Stimulated activated CD4-positive, alpha-beta T cell treated with anti-CD3 and anti-CD28 coated beads, Interleukin-15, amount 100 ng/mL, for 1 hour (primary cell): ENCODE data around the gene TREML1.
"Not testable (repeated sequence)": the region's sequence is repeated elsewhere in the genome, so short reads cannot be mapped to it uniquely, and the experiment has no call there.

Source experiments
- DNase-seq, 2 donors: peaks; one replicate each; pipeline ENCODE4 v3.0.0-alpha.2; 2020; ENCODE audit warnings: low read depth in 1 of 2, low spot score in 1 of 2

TREML1 gene, protein sequence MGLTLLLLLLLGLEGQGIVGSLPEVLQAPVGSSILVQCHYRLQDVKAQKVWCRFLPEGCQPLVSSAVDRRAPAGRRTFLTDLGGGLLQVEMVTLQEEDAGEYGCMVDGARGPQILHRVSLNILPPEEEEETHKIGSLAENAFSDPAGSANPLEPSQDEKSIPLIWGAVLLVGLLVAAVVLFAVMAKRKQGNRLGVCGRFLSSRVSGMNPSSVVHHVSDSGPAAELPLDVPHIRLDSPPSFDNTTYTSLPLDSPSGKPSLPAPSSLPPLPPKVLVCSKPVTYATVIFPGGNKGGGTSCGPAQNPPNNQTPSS

GRCh38 chr6:41153992-41154625 is at the start of gene TREML1:
TREML1 (minus strand) TSS chr6:41154347; CDS start chr6:41154288, 59 bp downstream.
- no peak for DNase-seq

DNA sequence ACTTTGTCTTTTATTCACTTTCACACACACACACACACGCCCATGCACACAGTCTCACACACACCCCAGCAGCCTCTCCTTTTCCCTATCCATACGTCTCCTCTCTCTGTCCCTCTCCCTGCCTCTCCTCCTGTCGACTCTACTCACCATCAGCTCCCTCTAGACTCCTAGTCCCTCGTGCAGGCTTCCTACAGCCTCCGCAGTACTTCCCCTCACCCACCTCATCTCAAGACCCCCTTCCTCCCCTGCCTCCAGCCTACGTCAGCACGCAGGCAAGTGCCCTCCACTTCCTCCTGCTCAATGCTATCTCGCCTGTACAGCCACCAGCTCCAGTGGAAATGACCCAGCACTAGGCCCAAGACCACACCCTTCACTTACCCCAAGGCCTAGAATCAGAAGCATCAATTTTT is 47.6 kb upstream of the TREML1 start:
- no peak for DNase-seq

- DNase-seq, result no peak
These were observed 47.0 kb upstream of the TREML1 start, which contains the start of gene TREML2 for GRCh38 chr6:41200901-41201763. TREML2 (minus strand) TSS chr6:41201149; CDS start chr6:41201008, 141 bp downstream.

DNA sequence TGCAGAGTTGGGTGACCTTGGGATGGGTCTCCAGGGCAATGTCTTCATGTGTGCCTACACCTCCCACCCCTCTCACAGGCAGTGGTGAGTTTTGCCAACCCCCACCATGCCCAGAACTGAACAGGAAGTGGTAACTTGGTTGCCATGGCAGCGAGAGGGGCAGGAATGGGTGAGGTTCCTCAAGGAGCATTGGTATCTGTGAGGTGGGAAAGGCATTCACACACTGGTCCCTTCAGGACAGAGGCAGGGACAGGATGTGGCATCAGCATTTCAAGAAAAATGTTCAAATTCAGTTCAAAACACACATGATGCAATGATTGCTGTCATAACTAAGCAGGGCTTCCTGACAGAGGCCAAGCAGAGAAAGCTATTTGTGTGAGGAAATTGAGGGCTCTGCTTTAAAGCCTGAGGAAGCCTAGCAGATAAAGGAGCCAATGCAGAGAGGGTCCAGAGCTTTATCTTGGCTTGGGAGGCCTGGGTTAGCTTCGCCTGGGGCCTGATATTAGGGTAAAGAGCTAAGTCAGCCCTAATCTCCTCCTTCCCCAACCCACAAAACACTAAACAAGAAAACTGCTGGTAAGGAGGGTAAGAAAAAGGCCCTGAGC is 46.3 kb upstream of the TREML1 start:
- peak in 1 of 2 donors; percentile 42 for DNase-seq

DNA sequence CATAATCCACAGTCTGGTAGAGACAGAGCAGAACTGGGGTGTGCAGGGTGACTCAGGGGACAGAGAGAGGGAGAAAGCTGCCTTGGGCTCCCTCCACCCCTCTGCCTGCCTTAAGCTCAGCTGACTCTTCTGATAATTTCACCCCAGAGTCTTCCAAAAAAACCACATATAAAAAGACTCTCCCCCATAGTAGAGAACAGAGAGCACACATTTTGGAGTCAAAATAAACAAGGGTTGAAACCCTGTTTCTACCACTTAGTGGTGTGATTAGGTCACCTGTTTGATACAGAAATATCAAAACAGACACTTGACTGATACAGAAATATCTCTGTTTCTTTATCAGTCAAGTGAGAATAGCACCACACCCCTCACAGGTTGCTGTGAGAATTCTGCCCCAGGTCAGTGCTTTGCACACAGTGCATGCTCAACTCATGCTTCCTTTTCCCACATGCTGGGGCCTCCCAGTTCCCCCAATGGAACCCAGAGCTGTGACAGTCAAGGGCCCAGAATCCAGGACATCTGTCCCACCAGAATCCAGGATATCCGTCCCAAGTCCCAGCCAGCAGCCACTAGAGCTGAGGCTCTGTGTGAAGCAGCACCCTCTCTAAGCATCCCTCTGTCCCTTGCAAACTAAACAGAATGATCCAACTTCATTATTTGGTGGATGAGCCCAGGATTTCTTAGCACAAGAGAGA is 45.6 kb upstream of the TREML1 start:
- no peak for DNase-seq

DNA sequence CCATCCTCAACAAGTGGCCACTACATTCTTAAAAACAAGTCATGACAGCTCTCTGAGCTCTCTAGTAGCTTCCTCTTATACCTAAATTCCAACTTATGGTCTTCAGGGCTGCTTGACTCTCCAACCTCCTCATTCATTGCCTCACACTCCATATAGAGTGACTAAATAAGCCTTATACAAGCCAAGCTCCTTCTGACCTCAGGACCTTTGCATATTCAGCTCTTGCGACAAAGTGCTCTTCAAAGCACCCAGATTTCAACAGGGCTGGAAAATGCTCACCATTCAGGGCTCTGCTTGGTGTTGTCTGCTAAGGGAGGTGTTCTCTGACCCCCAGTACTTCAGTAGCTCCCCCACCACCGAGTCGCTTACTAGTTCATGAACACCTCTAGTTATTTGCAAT is 43.1 kb upstream of the TREML1 start:
- no peak for DNase-seq

DNA sequence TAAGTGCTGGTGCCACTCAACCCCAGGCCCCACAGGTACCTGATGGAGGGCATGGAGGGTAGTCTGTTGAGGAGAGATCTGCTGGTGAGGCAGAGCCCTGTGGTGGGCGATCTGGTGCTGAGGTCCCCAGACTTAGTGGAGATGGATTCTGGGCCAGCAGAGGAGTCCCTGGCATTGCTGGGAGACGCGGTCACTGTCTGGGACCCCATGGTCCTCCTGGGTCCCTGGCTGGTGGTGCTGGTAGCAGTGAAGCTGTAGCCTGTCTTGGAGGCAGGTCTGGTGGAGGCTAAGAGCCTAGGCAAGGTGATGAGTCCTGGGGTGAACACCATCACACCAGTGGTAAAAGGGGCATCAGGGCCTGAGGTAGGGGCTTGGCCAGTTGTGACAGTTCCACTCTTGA is 40.2 kb upstream of the TREML1 start:
- DNase-seq, result no peak

GRCh38 chr6:41193884-41194283 is 39.7 kb upstream of the TREML1 start:
- DNase-seq, result no peak

DNA sequence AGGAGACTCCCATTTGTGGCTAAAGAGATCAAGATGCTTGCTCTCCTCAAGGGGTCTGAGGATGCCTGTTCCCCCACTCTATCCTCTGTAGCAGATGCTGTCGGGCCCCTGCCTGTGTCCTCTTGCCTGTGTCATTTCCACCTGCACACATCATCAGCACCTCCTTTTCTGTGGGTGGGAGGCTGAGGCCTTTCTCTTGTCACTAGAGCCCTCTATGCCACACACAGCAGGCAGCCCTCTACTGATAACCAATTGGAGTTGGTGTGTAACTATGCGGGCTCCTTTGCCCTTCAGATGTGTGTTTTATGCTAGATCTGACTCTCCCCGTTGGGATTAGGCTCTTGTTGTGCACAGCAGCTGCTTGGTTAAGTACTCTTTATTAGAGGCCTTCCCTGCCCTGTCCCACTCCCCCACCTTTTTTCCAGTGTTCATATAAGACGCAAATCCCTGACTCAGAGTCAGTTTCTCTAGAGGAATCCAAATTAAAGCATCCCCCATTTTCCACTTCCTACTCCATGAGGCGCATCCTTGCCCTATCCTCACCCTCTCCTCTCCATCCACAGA is 39.1 kb upstream of the TREML1 start:
- no peak for DNase-seq

GRCh38 chr6:41191569-41191968 is 37.4 kb upstream of the TREML1 start:
- DNase-seq, result peak in 1 of 2 donors; percentile 33

DNA sequence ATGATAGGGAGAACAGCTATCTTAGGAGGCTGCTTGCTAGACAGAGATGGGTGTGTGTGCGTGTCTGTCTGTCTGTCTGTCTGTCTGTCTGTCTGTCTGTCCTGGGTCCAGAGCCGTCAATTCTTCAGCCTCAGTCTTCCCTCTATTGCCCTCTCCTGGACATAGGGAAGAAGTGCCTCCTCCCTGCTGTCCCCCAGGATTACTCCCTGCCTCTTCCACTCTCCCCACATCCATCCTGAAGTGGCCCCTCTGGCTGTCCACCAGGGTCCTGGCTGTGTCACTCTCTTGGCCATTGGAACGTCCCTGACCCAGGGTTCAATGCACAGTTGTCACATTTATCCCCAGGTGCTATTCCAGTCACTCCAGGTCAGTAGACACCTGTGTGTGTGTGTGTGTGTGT is 36.6 kb upstream of the TREML1 start:
- no peak for DNase-seq

- DNase-seq, result no peak
These were observed 35.8 kb upstream of the TREML1 start for GRCh38 chr6:41189967-41190366.

DNA sequence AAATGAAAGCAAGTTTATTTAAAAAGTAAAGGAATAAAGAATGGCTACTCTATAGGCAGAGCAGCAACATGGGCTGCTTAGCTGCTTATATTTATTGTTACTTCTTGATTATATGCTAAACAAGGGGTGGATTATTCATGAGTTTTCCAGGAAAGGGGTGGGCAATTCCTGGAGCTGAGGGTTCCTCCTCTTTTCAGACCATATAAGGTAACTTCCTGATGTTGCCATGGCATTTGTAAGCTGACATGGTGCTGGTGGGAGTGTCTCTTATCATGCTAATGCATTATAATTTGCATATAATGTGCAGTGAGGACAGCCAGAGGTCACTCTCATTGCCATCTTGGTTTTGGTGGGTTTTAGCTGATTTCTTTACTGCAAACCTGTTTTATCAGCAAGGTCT is 34.9 kb upstream of the TREML1 start:
- not testable (repeated sequence) for DNase-seq

- DNase-seq, result no peak
These were observed 34.1 kb upstream of the TREML1 start for GRCh38 chr6:41187924-41188886.

DNA sequence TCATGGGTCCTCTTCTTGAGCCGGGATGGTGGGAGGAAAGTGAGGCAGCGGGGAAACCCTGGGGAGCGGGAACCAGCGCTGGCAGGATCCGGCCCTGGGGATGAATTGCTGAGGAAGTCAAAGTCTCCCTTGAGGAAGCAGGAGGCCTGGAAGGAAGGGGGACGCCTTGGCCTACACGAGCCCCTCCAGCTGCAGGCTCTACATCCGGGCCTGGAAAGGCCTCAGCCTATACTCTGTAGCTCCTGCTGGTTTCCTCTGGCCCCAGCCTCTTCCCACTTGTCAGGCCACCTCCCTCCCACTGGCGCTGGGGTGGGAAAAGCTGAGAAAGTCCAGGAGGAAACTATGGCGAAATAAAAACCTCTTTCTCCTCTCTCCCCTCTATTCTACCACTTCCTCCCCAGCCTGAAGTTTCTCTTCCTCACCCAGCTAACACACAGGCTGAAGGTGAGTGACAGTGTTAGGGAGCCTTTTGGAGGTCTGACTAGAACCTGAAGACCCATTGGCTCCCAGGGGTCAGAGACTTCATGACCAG is 31.9 kb upstream of the TREML1 start:
- no peak for DNase-seq

DNA sequence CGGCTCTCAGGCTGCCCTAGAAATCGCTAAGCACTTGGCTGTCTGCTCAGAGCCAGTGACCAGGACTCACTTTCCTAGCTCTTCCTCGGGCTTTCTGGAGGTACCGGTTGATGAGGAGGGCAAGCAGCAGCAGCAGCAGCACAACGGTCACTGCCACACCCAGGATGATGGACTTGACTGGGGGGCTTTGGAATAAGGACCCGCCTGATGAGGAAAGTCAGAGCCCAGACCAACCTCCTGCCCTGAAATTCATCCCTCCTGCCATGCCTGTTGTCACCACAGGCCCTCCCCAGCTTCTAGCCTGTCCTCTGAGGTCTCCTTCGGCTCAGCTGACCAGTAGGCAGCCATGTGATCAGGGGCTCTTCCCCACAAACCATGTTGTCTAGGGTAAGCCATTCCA is 30.6 kb upstream of the TREML1 start:
- no peak for DNase-seq

- DNase-seq, result peak in 1 of 2 donors; percentile 16
These were observed 28.2 kb upstream of the TREML1 start for GRCh38 chr6:41182069-41183034.

GRCh38 chr6:41181566-41181965 is 27.4 kb upstream of the TREML1 start:
- DNase-seq, result no peak
